ENCODE data around the gene SLC22A8. TPM values are rescaled to one million over a fixed set of nuclear protein-coding genes. Genes with fewer than 3 reads are reported as not detected.
"Not testable (repeated sequence)": the region's sequence is repeated elsewhere in the genome, so short reads cannot be mapped to it uniquely, and the experiment has no call there.

SLC22A8 gene, protein sequence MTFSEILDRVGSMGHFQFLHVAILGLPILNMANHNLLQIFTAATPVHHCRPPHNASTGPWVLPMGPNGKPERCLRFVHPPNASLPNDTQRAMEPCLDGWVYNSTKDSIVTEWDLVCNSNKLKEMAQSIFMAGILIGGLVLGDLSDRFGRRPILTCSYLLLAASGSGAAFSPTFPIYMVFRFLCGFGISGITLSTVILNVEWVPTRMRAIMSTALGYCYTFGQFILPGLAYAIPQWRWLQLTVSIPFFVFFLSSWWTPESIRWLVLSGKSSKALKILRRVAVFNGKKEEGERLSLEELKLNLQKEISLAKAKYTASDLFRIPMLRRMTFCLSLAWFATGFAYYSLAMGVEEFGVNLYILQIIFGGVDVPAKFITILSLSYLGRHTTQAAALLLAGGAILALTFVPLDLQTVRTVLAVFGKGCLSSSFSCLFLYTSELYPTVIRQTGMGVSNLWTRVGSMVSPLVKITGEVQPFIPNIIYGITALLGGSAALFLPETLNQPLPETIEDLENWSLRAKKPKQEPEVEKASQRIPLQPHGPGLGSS
- not detected for total RNA-seq
- polyA plus RNA-seq: not detected

DNA sequence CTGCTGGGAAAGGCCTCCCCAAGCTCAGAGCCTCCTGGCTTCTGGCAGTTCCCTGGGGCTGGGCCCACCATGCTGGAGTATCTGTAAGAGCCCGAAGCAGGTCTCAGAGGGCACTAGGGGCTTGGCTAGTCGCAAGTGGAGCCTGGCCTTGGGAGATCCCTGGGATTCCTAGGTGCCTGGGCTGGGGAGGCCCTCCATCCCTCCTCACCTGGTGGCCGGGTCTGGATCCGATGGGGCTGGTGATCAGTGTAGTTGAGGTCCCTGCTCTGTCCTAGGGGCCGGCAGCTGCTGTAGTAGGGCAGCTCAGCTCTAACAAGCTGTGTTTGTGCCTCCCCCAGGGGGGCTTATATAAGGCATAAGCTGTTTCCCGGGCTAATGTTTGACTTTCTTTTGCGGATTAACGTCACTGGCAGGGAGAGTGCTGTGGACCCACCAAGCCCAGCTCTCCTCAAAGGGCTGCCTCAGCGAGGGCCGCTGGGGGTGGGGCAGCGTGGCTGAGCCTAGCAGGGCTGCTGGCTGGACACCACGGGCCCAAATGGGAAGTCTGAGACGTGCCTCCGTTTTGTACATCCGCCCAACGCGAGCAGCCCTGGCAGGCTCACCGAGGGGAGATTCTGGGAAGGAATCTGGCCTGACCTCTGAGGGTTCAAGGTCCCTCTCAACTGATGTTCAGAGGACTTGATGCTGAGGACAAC is at the start of gene SLC22A8:
Gene SLC22A8, minus strand, starts transcription at position 321 of the 695 bp plus-strand sequence. CDS start 883 bp downstream, outside the sequence.
- intact Hi-C loops (cut with micrococcal nuclease): no loop called here
- Histone ChIP-seq H3K27me3 (ENCODE audit: insufficient read depth, low read length) (no peaks in the 10 kb centered on the region), H3K4me3 (ENCODE audit: low read length in 2 of 2) (no peak within 1 kb of the TSS), H3K9me3 (ENCODE audit: control insufficient read depth in 1 of 2, low read length in 2 of 2) (no peaks in the 10 kb centered on the region), H3K4me1 (ENCODE audit: insufficient read depth, low read length) (no peaks in the 10 kb centered on the region), H3K27ac (ENCODE audit: low read depth, low read length) (no peak within 1 kb of the TSS), H3K36me3 (ENCODE audit: insufficient read depth, low read length) (no peaks in the 10 kb centered on the region)
- POLR2A ChIA-PET (ENCODE audit: partially characterized antibody): no interaction called here
- no peaks in the 10 kb centered on the region for H3K4me1 Mint-ChIP-seq
- DNase-seq: no peak
- no peaks in the 10 kb centered on the region for H3K9me3 Mint-ChIP-seq
- H3K27ac Mint-ChIP-seq: no peak within 1 kb of the TSS
- CTCF ChIA-PET (ENCODE audit: partially characterized antibody): interaction anchor here (1.3 to 1.5 kb wide), 2 partner anchors 110 to 113 kb away, joined by 4 to 6 read pairs; no protein-coding TSS in a partner anchor
- H3K4me3 Mint-ChIP-seq: no peak within 1 kb of the TSS
- no peaks in the 10 kb centered on the region for H3K36me3 Mint-ChIP-seq
- H3K27me3 Mint-ChIP-seq: peaks cover 7 to 20% of the 10 kb centered on the region in 2 donors

DNA sequence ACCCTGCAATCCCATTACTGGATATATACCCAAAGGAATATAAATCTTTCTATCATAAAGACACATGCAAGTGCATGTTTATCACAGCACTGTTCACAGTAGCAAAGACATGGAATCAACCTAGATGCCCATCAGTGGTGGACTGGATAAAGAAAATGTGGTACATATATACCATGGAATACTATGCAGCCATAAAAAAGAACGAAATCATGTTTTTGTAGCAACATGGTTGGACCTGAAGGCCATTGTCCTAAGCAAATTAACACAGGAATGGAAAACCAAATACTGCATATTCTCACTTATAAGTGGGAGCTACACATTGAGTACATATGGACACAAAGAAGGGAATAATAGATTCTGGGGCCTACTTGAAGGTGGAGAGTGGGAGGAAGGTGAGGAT is 30.6 kb upstream of the SLC22A8 start:
- H3K4me1 ChIP-seq (ENCODE audit: insufficient read depth, low read length); H3K9me3 ChIP-seq (ENCODE audit: control insufficient read depth in 1 of 2, low read length in 2 of 2); POLR2A ChIA-PET (ENCODE audit: partially characterized antibody); H3K27ac ChIP-seq (ENCODE audit: low read depth, low read length); H3K27me3 ChIP-seq (ENCODE audit: insufficient read depth, low read length); H3K4me3 Mint-ChIP-seq; DNase-seq; intact Hi-C loops (cut with micrococcal nuclease); H3K4me3 ChIP-seq (ENCODE audit: low read length in 2 of 2); H3K36me3 Mint-ChIP-seq; H3K27ac Mint-ChIP-seq; H3K36me3 ChIP-seq (ENCODE audit: insufficient read depth, low read length); H3K4me1 Mint-ChIP-seq: not testable (repeated sequence)
- Mint-ChIP-seq H3K9me3 (peaks cover 0 to 19% (median 5%) of the 10 kb centered on the region in 8 donors), H3K27me3 (peaks cover 9 to 16% of the 10 kb centered on the region in 2 donors)
- CTCF ChIA-PET (ENCODE audit: partially characterized antibody): interaction anchor here (1.3 kb wide), 1 partner anchor 11 kb away, joined by 4 read pairs; no protein-coding TSS in a partner anchor

DNA sequence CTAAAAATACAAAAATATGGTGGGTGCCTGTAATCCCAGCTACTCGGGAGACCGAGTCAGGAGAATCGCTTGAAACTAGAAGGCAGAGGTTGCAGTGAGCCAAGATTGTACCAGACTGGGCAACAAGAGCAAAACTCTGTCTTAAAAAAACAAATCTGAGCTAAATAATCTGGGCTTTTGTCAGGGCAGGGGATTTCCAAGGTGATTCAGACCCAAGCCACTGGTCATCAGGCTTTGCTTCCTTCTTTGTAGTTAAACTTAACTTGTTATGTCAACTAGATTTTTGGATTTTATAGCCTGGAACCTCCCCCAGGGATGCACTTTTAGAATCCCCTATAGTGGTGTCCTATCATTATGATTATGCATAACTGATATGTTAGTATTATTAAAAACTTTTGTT is 27.0 kb upstream of the SLC22A8 start:
- Mint-ChIP-seq H3K27ac (no peak overlapping the region), H3K36me3 (no peaks in the 10 kb centered on the region), H3K4me1 (no peaks in the 10 kb centered on the region), H3K4me3 (no peak overlapping the region), H3K27me3 (peaks cover 8 to 26% of the 10 kb centered on the region in 2 donors), H3K9me3 (peaks cover 0 to 11% (median 3%) of the 10 kb centered on the region in 8 donors)
- Histone ChIP-seq H3K4me3 (ENCODE audit: low read length in 2 of 2) (no peak overlapping the region), H3K27ac (ENCODE audit: low read depth, low read length) (no peak overlapping the region), H3K27me3 (ENCODE audit: insufficient read depth, low read length) (no peaks in the 10 kb centered on the region), H3K9me3 (ENCODE audit: control insufficient read depth in 1 of 2, low read length in 2 of 2) (no peaks in the 10 kb centered on the region), H3K36me3 (ENCODE audit: insufficient read depth, low read length) (no peaks in the 10 kb centered on the region), H3K4me1 (ENCODE audit: insufficient read depth, low read length) (no peaks in the 10 kb centered on the region)
- ChIA-PET POLR2A (ENCODE audit: partially characterized antibody) (no interaction called here), CTCF (ENCODE audit: partially characterized antibody) (no interaction called here)
- intact Hi-C loops (cut with micrococcal nuclease): no loop called here
- DNase-seq: no peak

DNA sequence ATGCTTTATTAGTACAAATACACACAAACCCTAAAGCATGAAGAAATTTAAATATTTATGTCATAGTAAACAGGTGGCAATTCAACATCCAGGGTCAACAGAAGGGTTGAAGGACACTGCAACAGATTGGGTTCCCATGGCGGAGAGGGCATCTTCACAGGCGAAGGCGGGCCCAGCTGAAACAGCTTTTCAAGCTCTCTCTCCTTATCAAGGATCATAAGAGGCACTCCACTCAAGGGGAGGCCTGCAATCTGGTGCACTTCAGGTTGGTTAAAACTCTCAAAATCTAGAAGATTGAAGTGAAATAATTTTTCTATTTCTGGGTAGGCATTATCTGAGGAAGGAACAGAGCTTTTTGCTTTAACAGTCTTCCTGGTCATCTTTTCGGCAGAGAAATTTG is 16.8 kb upstream of the SLC22A8 start:
- H3K27me3 Mint-ChIP-seq: peaks cover 12 to 42% of the 10 kb centered on the region in 2 donors
- H3K4me1 Mint-ChIP-seq: peaks cover 0 to 5% (median 3%) of the 10 kb centered on the region in 4 donors
- H3K27ac ChIP-seq (ENCODE audit: low read depth, low read length): no peak overlapping the region
- no peak overlapping the region for H3K4me3 ChIP-seq (ENCODE audit: low read length in 2 of 2)
- intact Hi-C loops (cut with micrococcal nuclease): loop anchor here (10.0 kb wide), 1 partner anchor 442 kb away; no protein-coding TSS in a partner anchor
- H3K9me3 Mint-ChIP-seq: peaks cover 0 to 3% (median 0%) of the 10 kb centered on the region in 8 donors
- no peaks in the 10 kb centered on the region for H3K9me3 ChIP-seq (ENCODE audit: control insufficient read depth in 1 of 2, low read length in 2 of 2)
- ChIA-PET POLR2A (ENCODE audit: partially characterized antibody) (no interaction called here), CTCF (ENCODE audit: partially characterized antibody) (interaction anchor here (1.2 to 2.2 kb wide), 3 partner anchors 8 to 126 kb away, joined by 5 to 11 read pairs (median 8); no protein-coding TSS in a partner anchor)
- no peak for DNase-seq
- no peaks in the 10 kb centered on the region for H3K4me1 ChIP-seq (ENCODE audit: insufficient read depth, low read length)
- H3K27me3 ChIP-seq (ENCODE audit: insufficient read depth, low read length): no peaks in the 10 kb centered on the region
- no peak overlapping the region for H3K4me3 Mint-ChIP-seq
- no peaks in the 10 kb centered on the region for H3K36me3 ChIP-seq (ENCODE audit: insufficient read depth, low read length)
- no peaks in the 10 kb centered on the region for H3K36me3 Mint-ChIP-seq
- no peak overlapping the region for H3K27ac Mint-ChIP-seq

DNA sequence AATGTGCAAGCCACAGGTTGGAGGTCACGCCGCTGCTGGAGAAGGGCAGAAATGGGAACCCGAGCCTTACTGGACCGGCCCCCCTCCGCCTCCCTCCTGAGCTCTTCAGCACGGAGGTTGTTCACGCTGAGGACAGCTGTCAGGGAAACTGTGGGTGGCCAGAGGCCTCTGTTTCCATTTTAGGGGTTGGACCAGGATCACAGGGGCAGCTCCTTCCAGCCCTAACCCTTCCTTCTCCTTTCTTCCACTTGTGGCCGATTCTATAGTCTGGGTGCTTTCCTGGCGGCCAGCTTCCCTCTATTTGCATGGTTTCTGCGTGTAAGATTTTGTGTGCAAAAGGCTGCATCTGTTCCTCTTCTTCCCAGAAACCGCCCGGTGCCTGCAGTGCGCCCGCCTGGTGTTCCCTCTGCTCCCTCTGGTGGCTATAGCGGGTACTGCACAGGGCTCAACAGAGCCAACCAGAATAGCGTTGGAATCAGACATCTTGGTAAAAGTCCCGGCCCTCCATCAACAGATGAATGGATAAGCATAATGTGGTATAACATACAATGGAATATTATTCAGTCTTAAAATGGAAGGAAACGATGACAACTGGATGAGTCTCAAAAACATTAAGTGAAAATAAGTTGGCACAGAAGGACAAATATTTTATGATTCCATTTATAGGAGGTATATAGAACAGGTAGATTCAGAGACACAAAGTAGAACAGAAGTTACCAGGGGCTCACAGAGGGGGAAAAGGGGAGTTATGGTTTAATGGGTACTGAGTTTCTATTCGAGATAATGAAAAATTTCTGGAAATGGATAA is 8.4 kb upstream of the SLC22A8 start:
- DNase-seq: peak; percentile 68 to 76 (median 72)
- H3K4me3 ChIP-seq (ENCODE audit: low read length in 2 of 2): no peak overlapping the region
- peak overlapping the region in 2 of 8 donors; percentile 1 to 20 for H3K4me3 Mint-ChIP-seq
- H3K27me3 ChIP-seq (ENCODE audit: insufficient read depth, low read length): no peaks in the 10 kb centered on the region
- CTCF ChIA-PET (ENCODE audit: partially characterized antibody): interaction anchor here (0.8 to 8.5 kb wide), 16 partner anchors 9 to 638 kb away, joined by 3 to 233 read pairs (median 4); no protein-coding TSS in a partner anchor
- H3K9me3 ChIP-seq (ENCODE audit: control insufficient read depth in 1 of 2, low read length in 2 of 2): no peaks in the 10 kb centered on the region
- H3K4me1 ChIP-seq (ENCODE audit: insufficient read depth, low read length): no peaks in the 10 kb centered on the region
- H3K4me1 Mint-ChIP-seq: peaks cover 0 to 4% (median 2%) of the 10 kb centered on the region in 4 donors
- POLR2A ChIA-PET (ENCODE audit: partially characterized antibody): no interaction called here
- no peaks in the 10 kb centered on the region for H3K36me3 ChIP-seq (ENCODE audit: insufficient read depth, low read length)
- H3K36me3 Mint-ChIP-seq: no peaks in the 10 kb centered on the region
- no peak overlapping the region for H3K27ac Mint-ChIP-seq
- peaks cover 0 to 7% (median 0%) of the 10 kb centered on the region in 8 donors for H3K9me3 Mint-ChIP-seq
- no peak overlapping the region for H3K27ac ChIP-seq (ENCODE audit: low read depth, low read length)
- intact Hi-C loops (cut with micrococcal nuclease): loop anchor here (5.0 kb wide), 1 partner anchor 342 kb away; no protein-coding TSS in a partner anchor
- peaks cover 8 to 25% of the 10 kb centered on the region in 2 donors for H3K27me3 Mint-ChIP-seq

DNA sequence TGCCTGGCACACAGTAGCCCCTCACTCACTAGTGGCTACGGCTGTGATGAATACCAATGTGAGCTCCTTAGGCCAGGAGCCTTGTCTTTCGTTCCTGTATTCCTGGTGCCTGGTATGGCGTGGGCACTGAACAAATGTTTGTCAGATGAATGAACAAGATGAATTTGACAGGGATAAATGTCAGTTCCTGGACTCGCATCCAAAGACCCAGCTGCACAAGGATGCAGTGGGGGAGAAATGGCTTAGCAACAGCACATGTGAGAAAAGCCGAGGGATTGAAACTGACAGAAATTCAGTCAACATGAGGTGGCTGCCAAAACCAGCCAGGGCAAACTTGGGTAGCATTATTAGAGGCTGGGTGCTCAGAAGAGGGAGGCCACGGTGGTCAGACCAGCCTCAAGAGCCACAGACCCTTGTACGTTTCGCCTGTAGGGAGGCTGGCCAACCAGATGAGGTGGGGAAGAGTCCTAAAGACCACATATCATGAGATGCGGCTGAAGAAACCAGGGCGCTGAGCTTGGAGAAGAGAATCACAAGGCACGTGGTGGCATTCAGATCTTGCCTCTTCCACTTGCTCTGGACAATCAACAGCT is 7.7 kb upstream of the SLC22A8 start:
- POLR2A ChIA-PET (ENCODE audit: partially characterized antibody): no interaction called here
- Histone ChIP-seq H3K9me3 (ENCODE audit: control insufficient read depth in 1 of 2, low read length in 2 of 2) (no peaks in the 10 kb centered on the region), H3K27me3 (ENCODE audit: insufficient read depth, low read length) (no peaks in the 10 kb centered on the region), H3K4me3 (ENCODE audit: low read length in 2 of 2) (no peak overlapping the region), H3K27ac (ENCODE audit: low read depth, low read length) (no peak overlapping the region), H3K36me3 (ENCODE audit: insufficient read depth, low read length) (no peaks in the 10 kb centered on the region), H3K4me1 (ENCODE audit: insufficient read depth, low read length) (no peaks in the 10 kb centered on the region)
- intact Hi-C loops (cut with micrococcal nuclease): loop anchor here (5.0 kb wide), 1 partner anchor 341 kb away; no protein-coding TSS in a partner anchor
- peaks cover 14 to 27% of the 10 kb centered on the region in 2 donors for H3K27me3 Mint-ChIP-seq
- no peaks in the 10 kb centered on the region for H3K36me3 Mint-ChIP-seq
- CTCF ChIA-PET (ENCODE audit: partially characterized antibody): interaction anchor here (0.7 to 8.5 kb wide), 18 partner anchors 10 to 639 kb away, joined by 3 to 233 read pairs (median 4); no protein-coding TSS in a partner anchor
- DNase-seq: no peak
- H3K27ac Mint-ChIP-seq: peak overlapping the region in 1 of 7 donors; percentile 24
- peaks cover 0 to 7% (median 0%) of the 10 kb centered on the region in 8 donors for H3K9me3 Mint-ChIP-seq
- H3K4me1 Mint-ChIP-seq: peaks cover 0 to 4% (median 2%) of the 10 kb centered on the region in 4 donors
- H3K4me3 Mint-ChIP-seq: no peak overlapping the region
